ENCODE data around the gene OPRD1. TPM values are rescaled to one million over a fixed set of nuclear protein-coding genes. Genes with fewer than 3 reads are reported as not detected.
"Not testable (repeated sequence)": the region's sequence is repeated elsewhere in the genome, so short reads cannot be mapped to it uniquely, and the experiment has no call there.

The OPRD1 gene
- total RNA-seq, 2 experiments from 2014 or later = not detected

GRCh38 chr1:28832966-28833365, 21.0 kb downstream of the OPRD1 start:
- CTCF ChIA-PET = no interaction called here
- POLR2A ChIA-PET = interaction anchor here (0.8 kb wide), 1 partner anchor 11 kb away, joined by 3 read pairs; no protein-coding TSS in a partner anchor

GRCh38 chr1:28833381-28833780, 21.4 kb downstream of the OPRD1 start:
- POLR2A ChIA-PET = interaction anchor here (0.8 kb wide), 1 partner anchor 11 kb away, joined by 3 read pairs; no protein-coding TSS in a partner anchor
- CTCF ChIA-PET = no interaction called here

GRCh38 chr1:28835237-28835650, 23.3 kb downstream of the OPRD1 start:
- CTCF ChIA-PET = no interaction called here
- POLR2A ChIA-PET = no interaction called here

GRCh38 chr1:28836421-28836956, 24.5 kb downstream of the OPRD1 start:
- ChIA-PET CTCF (no interaction called here), POLR2A (no interaction called here)

GRCh38 chr1:28840928-28841544, 29.1 kb downstream of the OPRD1 start:
- ChIA-PET CTCF (interaction anchor here (1.1 to 1.2 kb wide), 2 partner anchors 36 to 56 kb away, joined by 3 read pairs; no protein-coding TSS in a partner anchor), POLR2A (no interaction called here)

- ChIA-PET CTCF (no interaction called here), POLR2A (no interaction called here)
These were observed 34.0 kb downstream of the OPRD1 start for GRCh38 chr1:28845786-28846543.

GRCh38 chr1:28847207-28847606, 35.2 kb downstream of the OPRD1 start:
- ChIA-PET POLR2A (interaction anchor here (0.6 kb wide), 1 partner anchor 81 kb away, joined by 3 read pairs; no protein-coding TSS in a partner anchor), CTCF (interaction anchor here (0.7 kb wide), 1 partner anchor 45 kb away, joined by 4 read pairs; no protein-coding TSS in a partner anchor)

- ChIA-PET CTCF (no interaction called here), POLR2A (no interaction called here)
These were observed 36.4 kb downstream of the OPRD1 start for GRCh38 chr1:28848416-28848815.

- ChIA-PET POLR2A (no interaction called here), CTCF (interaction anchor here (1.2 kb wide), 1 partner anchor 25 kb away, joined by 3 read pairs; no protein-coding TSS in a partner anchor)
These were observed 41.2 kb downstream of the OPRD1 start for GRCh38 chr1:28853093-28853742.

- POLR2A ChIA-PET = not testable (repeated sequence)
- CTCF ChIA-PET = interaction anchor here (0.6 to 1.2 kb wide), 2 partner anchors 23 to 284 kb away, joined by 3 read pairs; no protein-coding TSS in a partner anchor
These were observed 42.4 kb downstream of the OPRD1 start for GRCh38 chr1:28854406-28854805.

GRCh38 chr1:28855046-28855445, 43.1 kb downstream of the OPRD1 start:
- POLR2A ChIA-PET = no interaction called here
- CTCF ChIA-PET = interaction anchor here (0.6 kb wide), 1 partner anchor 172 kb away, joined by 3 read pairs; no protein-coding TSS in a partner anchor

GRCh38 chr1:28855469-28855951, 43.5 kb downstream of the OPRD1 start:
- ChIA-PET POLR2A (no interaction called here), CTCF (interaction anchor here (0.6 kb wide), 1 partner anchor 172 kb away, joined by 3 read pairs; no protein-coding TSS in a partner anchor)

GRCh38 chr1:28855969-28856368, 44.0 kb downstream of the OPRD1 start:
- ChIA-PET CTCF (no interaction called here), POLR2A (no interaction called here)

- POLR2A ChIA-PET = no interaction called here
- CTCF ChIA-PET = no interaction called here
These were observed 48.5 kb downstream of the OPRD1 start for GRCh38 chr1:28860332-28861073.

GRCh38 chr1:28862571-28863403, 50.8 kb downstream of the OPRD1 start:
- ChIA-PET POLR2A (no interaction called here), CTCF (no interaction called here)

- ChIA-PET POLR2A (no interaction called here), CTCF (no interaction called here)
These were observed 52.7 kb downstream of the OPRD1 start for GRCh38 chr1:28864695-28865094.

GRCh38 chr1:28865997-28866650, 54.2 kb downstream of the OPRD1 start:
- CTCF ChIA-PET = no interaction called here
- POLR2A ChIA-PET = no interaction called here

GRCh38 chr1:28867850-28868249, 55.9 kb downstream of the OPRD1 start:
- ChIA-PET CTCF (interaction anchor here (1.5 to 2.0 kb wide), 2 partner anchors 9 to 14 kb away, joined by 3 to 9 read pairs; no protein-coding TSS in a partner anchor), POLR2A (no interaction called here)

All from activated CD8-positive, alpha-beta memory T cell treated with anti-CD3 and anti-CD28 coated beads for 36 hours (primary cell).